H9 (cell line): ENCODE results near the gene ASS1. TPM values are rescaled to one million over a fixed set of nuclear protein-coding genes. Genes with fewer than 3 reads are reported as not detected.

Experiments
- DNase-seq: peaks from one replicate; pipeline ENCODE4 v3.0.0-alpha.2; 2017
- H2AFZ ChIP-seq: one replicate; pipeline ENCODE4 v1.6.1; 2013; ENCODE audit warnings: mild to moderate bottlenecking, low read length, control low read depth, moderate library complexity
- H2AK5ac ChIP-seq: 2 replicates; pipeline ENCODE4 v1.6.1; 2013; ENCODE audit warnings: low read length, control low read depth, mixed read lengths; ENCODE audit not compliant: insufficient read length
- H2BK120ac ChIP-seq: one replicate; pipeline ENCODE4 v1.6.1; 2013; ENCODE audit warnings: low read depth, mild to moderate bottlenecking, low read length, control low read depth, inconsistent platforms; ENCODE audit not compliant: poor library complexity, severe bottlenecking
- H2BK12ac ChIP-seq: 2 replicates; pipeline ENCODE4 v1.6.1; 2013; ENCODE audit warnings: low read length, control low read depth, mixed read lengths, low read depth; ENCODE audit not compliant: insufficient read length
- H2BK15ac ChIP-seq: 2 replicates; pipeline ENCODE4 v1.6.1; 2013; ENCODE audit warnings: low read depth, low read length, control low read depth
- H2BK20ac ChIP-seq: one replicate; pipeline ENCODE4 v1.6.1; 2013; ENCODE audit warnings: low read depth, mild to moderate bottlenecking, low read length, control low read depth, inconsistent platforms; ENCODE audit not compliant: poor library complexity, severe bottlenecking
- H2BK5ac ChIP-seq: 2 replicates; pipeline ENCODE4 v1.6.1; 2013; ENCODE audit warnings: low read length, control low read depth, mixed read lengths; ENCODE audit not compliant: insufficient read length
- H3K14ac ChIP-seq: 2 replicates; pipeline ENCODE4 v1.6.1; 2013; ENCODE audit warnings: low read length, control low read depth; ENCODE audit not compliant: insufficient read depth
- H3K18ac ChIP-seq: 2 replicates; pipeline ENCODE4 v1.6.1; 2013; ENCODE audit warnings: low read depth, mild to moderate bottlenecking, mixed read lengths, low read length, control low read depth; ENCODE audit not compliant: insufficient read length
- H3K23ac ChIP-seq: 2 replicates; pipeline ENCODE4 v1.6.1; 2013; ENCODE audit warnings: low read length, control low read depth, mixed read lengths, low read depth; ENCODE audit not compliant: insufficient read length
- H3K23me2 ChIP-seq: 2 replicates; pipeline ENCODE4 v1.6.1; 2013; ENCODE audit warnings: low read depth, mild to moderate bottlenecking, mixed read lengths, low read length, control low read depth; ENCODE audit not compliant: insufficient read length, poor library complexity, severe bottlenecking
- H3K27ac ChIP-seq: 2 replicates; pipeline ENCODE4 v1.5.1; 2013; ENCODE audit warnings: low read length, control low read depth, mixed read lengths, low read depth; ENCODE audit not compliant: insufficient read length
- H3K27me3 ChIP-seq: 2 replicates; pipeline ENCODE4 v1.6.1; 2013; ENCODE audit warnings: low read length, control low read depth, inconsistent platforms; ENCODE audit not compliant: insufficient read depth
- H3K4ac ChIP-seq: 2 replicates; pipeline ENCODE4 v1.6.1; 2013; ENCODE audit warnings: low read depth, mild to moderate bottlenecking, control low read depth, inconsistent platforms, low read length, moderate library complexity
- H3K4me1 ChIP-seq: 2 replicates; pipeline ENCODE4 v1.6.1; 2013; ENCODE audit warnings: low read length, control low read depth, inconsistent platforms; ENCODE audit not compliant: insufficient read depth
- H3K4me2 ChIP-seq: 2 replicates; pipeline ENCODE4 v1.6.1; 2013; ENCODE audit warnings: low read length, control low read depth, mixed read lengths; ENCODE audit not compliant: insufficient read length, insufficient read depth
- H3K56ac ChIP-seq: 2 replicates; pipeline ENCODE4 v1.6.1; 2013; ENCODE audit warnings: low read depth, mild to moderate bottlenecking, mixed read lengths, low read length, control low read depth; ENCODE audit not compliant: insufficient read length
- H3K79me1 ChIP-seq: 2 replicates; pipeline ENCODE4 v1.6.1; 2013; ENCODE audit warnings: low read depth, mild to moderate bottlenecking, moderate library complexity, low read length, control low read depth, inconsistent platforms; ENCODE audit not compliant: insufficient read depth, poor library complexity, severe bottlenecking
- H3K79me2 ChIP-seq: 2 replicates; pipeline ENCODE4 v1.6.1; 2013; ENCODE audit warnings: low read length, control low read depth, inconsistent platforms; ENCODE audit not compliant: insufficient read depth
- H3K9ac ChIP-seq: 2 replicates; pipeline ENCODE4 v1.6.1; 2013; ENCODE audit warnings: low read length, control low read depth, mixed read lengths; ENCODE audit not compliant: insufficient read length; ENCODE audit errors: extremely low read depth
- H3K9me3 ChIP-seq: one replicate; pipeline ENCODE4 v1.6.1; 2013; ENCODE audit warnings: low read depth, low read length, inconsistent platforms; ENCODE audit not compliant: control insufficient read depth
- H3T11ph ChIP-seq: one replicate; pipeline ENCODE4 v1.6.1; 2013; ENCODE audit warnings: mild to moderate bottlenecking, low read length, control low read depth, inconsistent platforms
- H4K20me1 ChIP-seq: one replicate; pipeline ENCODE4 v1.6.1; 2013; ENCODE audit not compliant: control insufficient read depth, insufficient read length, insufficient read depth
- H4K5ac ChIP-seq: 2 replicates; pipeline ENCODE4 v1.6.1; 2013; ENCODE audit warnings: low read depth, mild to moderate bottlenecking, mixed read lengths, low read length, control low read depth; ENCODE audit not compliant: insufficient read length
- H4K8ac ChIP-seq: replicated peaks from 2 replicates; pipeline ENCODE4 v1.6.1; 2013; ENCODE audit warnings: low read length, control low read depth, mixed read lengths, low read depth; ENCODE audit not compliant: insufficient read length
- H4K91ac ChIP-seq: 2 replicates; pipeline ENCODE4 v1.6.1; 2013; ENCODE audit warnings: low read depth, mild to moderate bottlenecking, moderate library complexity, mixed read lengths, low read length, control low read depth; ENCODE audit not compliant: insufficient read length
- H3K27ac Mint-ChIP-seq, 3 experiments: 2 replicates in 2 of 3; 3 replicates in 1 of 3; pipeline ENCODE4 v1.8.0; 2020 to 2021; ENCODE audit warnings: mixed read lengths in 3 of 3, mild to moderate bottlenecking in 1 of 3, moderate library complexity in 1 of 3
- H3K27me3 Mint-ChIP-seq: 2 replicates; pipeline ENCODE4 v1.8.0; 2021; ENCODE audit warnings: low read depth, mild to moderate bottlenecking, moderate library complexity, mixed read lengths
- H3K36me3 Mint-ChIP-seq, 3 experiments: 2 replicates in 2 of 3; 3 replicates in 1 of 3; pipeline ENCODE4 v1.8.0; 2020 to 2021; ENCODE audit warnings: low read depth in 3 of 3, mixed read lengths in 3 of 3; ENCODE audit not compliant: insufficient read depth in 1 of 3
- H3K4me1 Mint-ChIP-seq, 2 experiments: 2 replicates each; pipeline ENCODE4 v1.8.0; 2020; ENCODE audit warnings: mixed read lengths in 2 of 2
- H3K4me3 Mint-ChIP-seq, 2 experiments: 2 replicates in 1 of 2; 3 replicates in 1 of 2; pipeline ENCODE4 v1.8.0; 2020 to 2021; ENCODE audit warnings: mild to moderate bottlenecking in 2 of 2, mixed read lengths in 2 of 2, moderate library complexity in 1 of 2
- H3K9me3 Mint-ChIP-seq, 2 experiments: 2 replicates in 1 of 2; 3 replicates in 1 of 2; pipeline ENCODE4 v1.8.0; 2020; ENCODE audit warnings: mild to moderate bottlenecking in 2 of 2, mixed read lengths in 2 of 2, moderate library complexity in 1 of 2
- WGBS: extraction: QIAGEN DNeasy Blood & Tissue Kit; methylation state at CpG from one replicate; pipeline ENCODE4 v1.1.7; 2013; ENCODE audit warnings: missing lambda C conversion rate, low lambda C conversion rate, mixed read lengths; ENCODE audit not compliant: insufficient read length; ENCODE audit errors: extremely low coverage; 5-methylcytosine and 5-hydroxymethylcytosine counted together
- total RNA-seq: library from RNA; stranded (reverse); gene quantifications from 2 replicates; pipeline ENCODE4 v1.2.1, GENCODE V29; 2021
- TF ChIP-seq, protein P1 (sequence below): fragments of 200-600 bp; sonication (generic); conservative IDR thresholded peaks from 3 replicates; pipeline ENCODE4 v1.8.0; 2021; ENCODE audit warnings: antibody characterized with exemption, mild to moderate bottlenecking

Gene ASS1
- total RNA-seq, 1 experiment from 2014 or later = 118 TPM

DNA sequence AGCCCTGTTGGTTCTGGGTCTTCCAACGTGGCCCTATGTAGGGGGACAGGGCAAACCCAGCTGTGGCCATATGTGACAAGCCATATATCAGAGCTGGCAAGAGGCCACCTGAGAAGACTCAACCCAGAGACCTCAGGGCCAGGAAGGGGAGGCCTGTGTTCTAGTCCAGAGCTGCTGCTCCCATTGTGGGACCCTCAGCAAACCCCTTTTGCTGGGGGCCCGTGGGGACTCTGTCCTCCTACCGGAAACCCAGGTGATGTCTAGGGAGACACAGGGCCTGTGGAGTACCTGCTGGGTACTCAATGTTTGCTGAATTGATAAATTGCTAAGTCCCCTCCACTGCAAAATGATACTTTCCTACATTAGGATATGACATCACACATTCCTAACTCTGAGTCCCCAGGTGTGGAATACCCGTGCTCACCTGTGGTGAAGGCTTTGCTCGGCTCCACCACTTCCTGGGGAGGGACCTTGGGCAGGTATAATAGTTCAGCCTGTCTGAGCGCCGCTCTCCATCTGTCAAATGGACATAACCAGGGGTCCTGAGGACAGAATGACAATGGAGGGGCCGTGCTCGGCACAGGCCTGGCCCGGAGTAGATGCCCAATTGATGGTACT, 38.4 kb upstream of the ASS1 start:
- Histone ChIP-seq H3K23me2 (no peaks in the 10 kb centered on the region), H3K18ac (no peak overlapping the region), H3K14ac (no peak overlapping the region), H3K27me3 (no peaks in the 10 kb centered on the region), H3K56ac (no peak overlapping the region), H2BK20ac (no peak overlapping the region), H2AFZ (no peak overlapping the region), H2BK12ac (no peak overlapping the region), H4K91ac (no peak overlapping the region), H3K4me2 (no peak overlapping the region), H2BK120ac (no peak overlapping the region), H3K27ac (no peak overlapping the region), H2AK5ac (no peak overlapping the region), H3T11ph (no peak overlapping the region), H2BK15ac (no peak overlapping the region), H3K4me1 (no peaks in the 10 kb centered on the region), H3K79me1 (no peaks in the 10 kb centered on the region), H3K9ac (no peak overlapping the region), H4K8ac (no peak overlapping the region), H4K20me1 (no peaks in the 10 kb centered on the region), H4K5ac (no peak overlapping the region), H3K9me3 (no peaks in the 10 kb centered on the region), H3K23ac (no peak overlapping the region), H3K4ac (no peak overlapping the region), H3K79me2 (no peaks in the 10 kb centered on the region), H2BK5ac (no peak overlapping the region)
- TF ChIP-seq, protein P1, sequence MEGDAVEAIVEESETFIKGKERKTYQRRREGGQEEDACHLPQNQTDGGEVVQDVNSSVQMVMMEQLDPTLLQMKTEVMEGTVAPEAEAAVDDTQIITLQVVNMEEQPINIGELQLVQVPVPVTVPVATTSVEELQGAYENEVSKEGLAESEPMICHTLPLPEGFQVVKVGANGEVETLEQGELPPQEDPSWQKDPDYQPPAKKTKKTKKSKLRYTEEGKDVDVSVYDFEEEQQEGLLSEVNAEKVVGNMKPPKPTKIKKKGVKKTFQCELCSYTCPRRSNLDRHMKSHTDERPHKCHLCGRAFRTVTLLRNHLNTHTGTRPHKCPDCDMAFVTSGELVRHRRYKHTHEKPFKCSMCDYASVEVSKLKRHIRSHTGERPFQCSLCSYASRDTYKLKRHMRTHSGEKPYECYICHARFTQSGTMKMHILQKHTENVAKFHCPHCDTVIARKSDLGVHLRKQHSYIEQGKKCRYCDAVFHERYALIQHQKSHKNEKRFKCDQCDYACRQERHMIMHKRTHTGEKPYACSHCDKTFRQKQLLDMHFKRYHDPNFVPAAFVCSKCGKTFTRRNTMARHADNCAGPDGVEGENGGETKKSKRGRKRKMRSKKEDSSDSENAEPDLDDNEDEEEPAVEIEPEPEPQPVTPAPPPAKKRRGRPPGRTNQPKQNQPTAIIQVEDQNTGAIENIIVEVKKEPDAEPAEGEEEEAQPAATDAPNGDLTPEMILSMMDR = no peak
- no CpG with 5 or more reads among the region's 10 CpGs for WGBS
- no peak for DNase-seq
- Mint-ChIP-seq H3K27ac (no peak overlapping the region; a peak in 2 of 7 replicates), H3K36me3 (peaks cover 0 to 8% (median 0%) of the 10 kb centered on the region in 3 experiments; a peak in 3 of 7 replicates), H3K4me1 (no peaks in the 10 kb centered on the region), H3K9me3 (no peaks in the 10 kb centered on the region; a peak in 1 of 5 replicates), H3K4me3 (no peak overlapping the region), H3K27me3 (no peaks in the 10 kb centered on the region; the same call in 1 of the 2 replicates)
